Kidney epithelial cell (primary cell): Measurements from ENCODE around the gene CNNM4. TPM values are rescaled to one million over a fixed set of nuclear protein-coding genes. Genes with fewer than 3 reads are reported as not detected.

Experiments
- DNase-seq: peaks from one replicate; pipeline ENCODE4 v3.0.0-alpha.2; 2010; ENCODE audit warnings: low read depth
- H3K27me3 ChIP-seq: 2 replicates; pipeline ENCODE4 v1.6.0; 2011; ENCODE audit warnings: low read length; ENCODE audit not compliant: control insufficient read depth, insufficient read depth
- H3K36me3 ChIP-seq: 2 replicates; pipeline ENCODE4 v1.5.1; 2011; ENCODE audit warnings: low read length; ENCODE audit not compliant: control insufficient read depth, insufficient read depth
- H3K4me3 ChIP-seq: 2 replicates; pipeline ENCODE4 v1.5.1; 2011; ENCODE audit warnings: low read depth, mild to moderate bottlenecking, control low read depth, low read length
- total RNA-seq: library from RNA; depleted of rRNA; stranded (reverse); fragments of >200 nt; gene quantifications from 2 replicates; pipeline ENCODE4 v1.2.3, GENCODE V29; 2015
- TF ChIP-seq, protein P1 (sequence below): IDR thresholded peaks from 2 replicates; pipeline ENCODE4 v1.5.1; 2011; ENCODE audit warnings: mild to moderate bottlenecking, moderate library complexity, low read length, control low read depth, inconsistent platforms; ENCODE audit not compliant: insufficient read depth, poor library complexity, severe bottlenecking

CNNM4 gene
- total RNA-seq, 1 donor from 2014 or later = 8.2 TPM

GRCh38 chr2:96773922-96774321 is 13.2 kb downstream of the CNNM4 start:
- no peaks in the 10 kb centered on the region for H3K27me3 ChIP-seq
- H3K36me3 ChIP-seq = no peaks in the 10 kb centered on the region
- TF ChIP-seq, protein P1, sequence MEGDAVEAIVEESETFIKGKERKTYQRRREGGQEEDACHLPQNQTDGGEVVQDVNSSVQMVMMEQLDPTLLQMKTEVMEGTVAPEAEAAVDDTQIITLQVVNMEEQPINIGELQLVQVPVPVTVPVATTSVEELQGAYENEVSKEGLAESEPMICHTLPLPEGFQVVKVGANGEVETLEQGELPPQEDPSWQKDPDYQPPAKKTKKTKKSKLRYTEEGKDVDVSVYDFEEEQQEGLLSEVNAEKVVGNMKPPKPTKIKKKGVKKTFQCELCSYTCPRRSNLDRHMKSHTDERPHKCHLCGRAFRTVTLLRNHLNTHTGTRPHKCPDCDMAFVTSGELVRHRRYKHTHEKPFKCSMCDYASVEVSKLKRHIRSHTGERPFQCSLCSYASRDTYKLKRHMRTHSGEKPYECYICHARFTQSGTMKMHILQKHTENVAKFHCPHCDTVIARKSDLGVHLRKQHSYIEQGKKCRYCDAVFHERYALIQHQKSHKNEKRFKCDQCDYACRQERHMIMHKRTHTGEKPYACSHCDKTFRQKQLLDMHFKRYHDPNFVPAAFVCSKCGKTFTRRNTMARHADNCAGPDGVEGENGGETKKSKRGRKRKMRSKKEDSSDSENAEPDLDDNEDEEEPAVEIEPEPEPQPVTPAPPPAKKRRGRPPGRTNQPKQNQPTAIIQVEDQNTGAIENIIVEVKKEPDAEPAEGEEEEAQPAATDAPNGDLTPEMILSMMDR = no peak
- DNase-seq = no peak
- H3K4me3 ChIP-seq = peak overlapping the region; percentile 17

GRCh38 chr2:96775160-96775559 is 14.5 kb downstream of the CNNM4 start:
- TF ChIP-seq, protein P1 = no peak
- DNase-seq = no peak
- no peak overlapping the region for H3K4me3 ChIP-seq
- no peaks in the 10 kb centered on the region for H3K36me3 ChIP-seq
- H3K27me3 ChIP-seq = no peaks in the 10 kb centered on the region

DNA sequence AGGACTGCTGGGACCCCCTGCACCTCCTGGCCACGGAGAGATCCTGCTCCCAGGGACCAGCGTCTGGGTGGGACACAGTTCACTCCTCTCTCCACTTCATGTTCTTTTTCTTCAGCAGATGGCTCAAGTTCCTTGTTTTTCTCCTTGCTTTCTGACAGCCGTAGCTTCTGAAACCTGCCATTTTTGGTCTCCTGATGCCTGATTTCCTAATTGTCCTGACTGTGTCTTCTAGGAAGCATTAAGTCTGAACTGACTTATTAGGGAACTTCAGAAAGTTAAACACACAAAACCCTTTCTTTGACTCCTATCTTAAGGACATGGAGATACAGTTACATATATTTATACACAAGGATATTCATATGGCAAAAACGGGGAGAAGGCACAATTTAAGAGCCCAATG is 22.7 kb downstream of the CNNM4 start:
- Histone ChIP-seq H3K36me3 (no peaks in the 10 kb centered on the region), H3K27me3 (no peaks in the 10 kb centered on the region), H3K4me3 (no peak overlapping the region)
- TF ChIP-seq, protein P1 = no peak
- no peak for DNase-seq

DNA sequence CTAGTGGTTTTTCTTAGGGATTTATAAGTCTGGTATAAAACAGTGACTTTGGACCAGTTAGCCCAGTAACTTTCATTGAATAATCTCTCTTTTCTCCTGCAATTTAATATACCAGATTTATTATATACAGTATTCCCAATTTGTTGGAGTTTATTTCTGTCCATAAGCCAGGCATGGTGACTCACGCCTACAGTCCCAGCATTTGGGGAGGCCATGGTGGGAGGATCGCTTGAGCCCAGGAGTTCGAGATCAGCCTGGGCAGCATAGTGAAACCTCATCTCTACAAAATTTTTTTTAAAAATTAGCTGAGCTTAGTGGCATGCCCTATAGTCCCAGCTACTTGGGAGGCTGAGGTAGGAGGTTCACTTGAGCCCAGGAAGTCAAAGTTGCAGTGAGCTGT is 26.7 kb downstream of the CNNM4 start:
- Histone ChIP-seq H3K27me3 (no peaks in the 10 kb centered on the region), H3K4me3 (no peak overlapping the region), H3K36me3 (no peaks in the 10 kb centered on the region)
- TF ChIP-seq, protein P1 = no peak
- no peak for DNase-seq

DNA sequence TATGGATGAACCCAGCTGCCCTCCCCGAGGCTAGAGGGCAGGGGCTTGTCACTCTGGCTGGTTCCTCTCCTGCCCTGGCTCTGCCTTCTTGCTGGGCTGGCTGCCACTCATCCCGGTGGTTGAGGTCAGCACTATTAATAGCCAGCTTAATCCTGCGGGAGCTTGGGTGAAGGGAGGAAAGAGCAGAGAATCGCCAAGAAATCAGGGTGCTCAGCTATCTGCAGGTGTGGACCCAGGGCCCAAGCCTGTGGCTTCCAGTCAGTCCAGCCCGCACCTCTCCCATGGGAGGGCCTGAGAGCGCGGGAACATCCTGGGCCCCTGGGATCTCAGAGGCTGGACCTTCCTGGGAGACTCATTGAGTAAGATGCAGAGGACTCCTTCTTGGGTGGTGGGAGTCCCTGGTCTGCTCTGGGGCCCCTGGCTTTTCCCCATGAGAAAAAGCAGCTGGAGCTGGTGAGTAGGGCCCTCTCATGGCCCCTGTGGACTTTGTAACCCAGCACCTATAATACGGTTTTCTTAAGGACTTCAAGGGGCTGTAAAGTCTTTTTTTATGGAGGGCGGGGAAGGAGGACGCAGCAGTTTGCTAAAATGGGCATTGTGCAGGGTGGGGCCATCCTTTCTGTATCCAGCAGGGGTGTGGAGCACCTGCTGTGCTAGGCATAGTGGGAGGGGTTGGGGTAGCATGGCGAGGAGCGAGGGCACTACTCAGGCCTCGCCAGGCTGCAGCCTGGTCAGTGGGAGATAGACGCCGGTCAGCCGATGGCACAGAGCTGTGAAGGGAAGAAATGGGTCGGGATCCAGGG is 27.9 kb downstream of the CNNM4 start:
- H3K36me3 ChIP-seq = no peaks in the 10 kb centered on the region
- DNase-seq = no peak
- TF ChIP-seq, protein P1 = no peak
- no peak overlapping the region for H3K4me3 ChIP-seq
- H3K27me3 ChIP-seq = no peaks in the 10 kb centered on the region

- TF ChIP-seq, protein P1 = no peak
- DNase-seq = no peak
- Histone ChIP-seq H3K4me3 (no peak overlapping the region), H3K27me3 (no peaks in the 10 kb centered on the region), H3K36me3 (no peaks in the 10 kb centered on the region)
These were observed 28.5 kb downstream of the CNNM4 start for GRCh38 chr2:96789245-96789617.
